Dermis microvascular lymphatic vessel endothelial cell (primary cell): ENCODE results near the gene FGF12. TPM values are rescaled to one million over a fixed set of nuclear protein-coding genes. Genes with fewer than 3 reads are reported as not detected.
A peak's percentile ranks its signal among the peaks of the same experiment; 100 is the strongest.

Source experiments
- DNase-seq, 2 donors: peaks; one replicate each; pipeline versions ENCODE4 v3.0.0 to v3.0.0-alpha.2; 2010; ENCODE audit warnings: low read depth in 2 of 2
- total RNA-seq: library from RNA; depleted of rRNA; stranded (reverse); fragments of >200 nt; gene quantifications from 2 replicates; pipeline ENCODE4 v1.2.1, GENCODE V29; 2014

FGF12 gene
- total RNA-seq, 1 donor from 2014 or later: 1.7 TPM

GRCh38 chr3:192501401-192501800 lies 225.9 kb downstream of the FGF12 start:
- DNase-seq: no peak

GRCh38 chr3:192496905-192497587 lies 230.3 kb downstream of the FGF12 start:
- no peak for DNase-seq

- peak; percentile 81 to 88 for DNase-seq
Measured at GRCh38 chr3:192494174-192494573, 233.2 kb downstream of the FGF12 start.

- DNase-seq: no peak
Measured at GRCh38 chr3:192490720-192491119, 236.6 kb downstream of the FGF12 start.

GRCh38 chr3:192489579-192489978 lies 237.8 kb downstream of the FGF12 start:
- DNase-seq: no peak

- no peak for DNase-seq
Measured at GRCh38 chr3:192487033-192487432, 240.3 kb downstream of the FGF12 start.

- peak; percentile 31 to 45 for DNase-seq
Measured at GRCh38 chr3:192482809-192483208, 244.5 kb downstream of the FGF12 start.

GRCh38 chr3:192482391-192482790 lies 244.9 kb downstream of the FGF12 start:
- DNase-seq: no peak

GRCh38 chr3:192481638-192482037 lies 245.7 kb downstream of the FGF12 start:
- DNase-seq: peak; percentile 40 to 79

GRCh38 chr3:192467230-192468140 lies 259.9 kb downstream of the FGF12 start:
- DNase-seq: peak; percentile 40 to 58

GRCh38 chr3:192449036-192449435 lies 278.3 kb downstream of the FGF12 start:
- DNase-seq: no peak

- no peak for DNase-seq
Measured at GRCh38 chr3:192445770-192446644, 281.3 kb downstream of the FGF12 start.

GRCh38 chr3:192444791-192445106 lies 282.6 kb downstream of the FGF12 start:
- DNase-seq: no peak

GRCh38 chr3:192444096-192444790 lies 283.1 kb downstream of the FGF12 start:
- DNase-seq: peak; percentile 45 to 61

GRCh38 chr3:192435241-192435640 lies 292.1 kb downstream of the FGF12 start:
- no peak for DNase-seq

- no peak for DNase-seq
Measured at GRCh38 chr3:192434186-192434585, 293.2 kb downstream of the FGF12 start.

- DNase-seq: no peak
Measured at GRCh38 chr3:192433704-192434103, 293.6 kb downstream of the FGF12 start.

- peak in 1 of 2 donors; percentile 20 for DNase-seq
Measured at GRCh38 chr3:192422997-192423342, 304.4 kb downstream of the FGF12 start.

- DNase-seq: no peak
Measured at GRCh38 chr3:192422321-192422996, 304.9 kb downstream of the FGF12 start.

GRCh38 chr3:192419312-192419711 lies 308.0 kb downstream of the FGF12 start:
- DNase-seq: no peak

- no peak for DNase-seq
Measured at GRCh38 chr3:192417559-192418055, 309.7 kb downstream of the FGF12 start.
